ENCODE data around the gene BDKRB1. TPM values are rescaled to one million over a fixed set of nuclear protein-coding genes. Genes with fewer than 3 reads are reported as not detected.

Gene BDKRB1
- total RNA-seq, 1 experiment from 2014 or later, result not detected

DNA sequence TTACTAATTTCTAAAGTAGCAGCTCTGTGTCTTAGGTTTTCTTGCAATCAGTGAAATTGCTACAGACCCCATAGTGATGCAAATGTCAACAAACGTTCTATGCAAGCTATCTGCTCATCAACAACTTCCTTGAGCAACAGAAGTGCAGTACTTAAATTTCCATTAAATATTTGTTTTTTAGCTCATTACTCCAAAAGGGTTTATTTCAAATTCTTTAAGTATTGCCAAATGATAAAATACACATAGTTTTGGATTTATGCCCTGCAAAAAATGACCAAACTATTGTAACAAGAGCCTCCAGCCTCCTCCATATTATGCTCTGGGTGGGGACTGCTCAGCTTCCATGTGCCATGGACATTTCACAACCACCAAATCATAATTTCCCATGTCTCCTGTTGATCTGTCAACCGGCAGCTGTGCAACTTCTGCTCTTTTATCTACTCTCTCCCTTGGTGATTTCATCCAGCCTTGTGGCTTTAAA, 4.4 kb downstream of the BDKRB1 start:
- ChIA-PET CTCF (no interaction called here), POLR2A (no interaction called here)
- no peak overlapping the region for H3K4me3 ChIP-seq (ENCODE audit: low read depth in 2 of 2, low read length in 2 of 2)
- no peak overlapping the region for H3K27ac ChIP-seq (ENCODE audit: low read length)
- BruUV-seq (replicated peaks), result no TSS peak
- no peak for ATAC-seq
- DNase-seq (ENCODE audit: low read depth, low spot score), result no peak
- H3K4me1 ChIP-seq (ENCODE audit: control insufficient read depth, insufficient read depth, low read length), result no peaks in the 10 kb centered on the region
- no peaks in the 10 kb centered on the region for H3K36me3 ChIP-seq (ENCODE audit: control insufficient read depth, insufficient read depth, low read length)
- H3K27me3 ChIP-seq (ENCODE audit: control insufficient read depth, insufficient read depth, low read length), result peaks cover 8% of the 10 kb centered on the region
- in situ Hi-C loops (cut with HindIII; ENCODE audit: low pct_unique_long_range_greater_than_20kb, low sequenced_read_pairs) (no loop called here), intact Hi-C loops (cut with micrococcal nuclease; ENCODE audit: unreplicated experiment) (no loop called here)
- TF ChIP-seq POLR2AphosphoS5 (IDR thresholded peaks at IDR 0.05; ENCODE audit: low read depth, low read length) (no peak), SIN3A (IDR thresholded peaks at IDR 0.05; ENCODE audit: borderline replicate concordance, insufficient read depth, low read depth, low read length) (no peak), TCF7L2 (IDR thresholded peaks at IDR 0.05; ENCODE audit: low read depth, low read length) (no peak)
- TF ChIP-seq, protein P1, sequence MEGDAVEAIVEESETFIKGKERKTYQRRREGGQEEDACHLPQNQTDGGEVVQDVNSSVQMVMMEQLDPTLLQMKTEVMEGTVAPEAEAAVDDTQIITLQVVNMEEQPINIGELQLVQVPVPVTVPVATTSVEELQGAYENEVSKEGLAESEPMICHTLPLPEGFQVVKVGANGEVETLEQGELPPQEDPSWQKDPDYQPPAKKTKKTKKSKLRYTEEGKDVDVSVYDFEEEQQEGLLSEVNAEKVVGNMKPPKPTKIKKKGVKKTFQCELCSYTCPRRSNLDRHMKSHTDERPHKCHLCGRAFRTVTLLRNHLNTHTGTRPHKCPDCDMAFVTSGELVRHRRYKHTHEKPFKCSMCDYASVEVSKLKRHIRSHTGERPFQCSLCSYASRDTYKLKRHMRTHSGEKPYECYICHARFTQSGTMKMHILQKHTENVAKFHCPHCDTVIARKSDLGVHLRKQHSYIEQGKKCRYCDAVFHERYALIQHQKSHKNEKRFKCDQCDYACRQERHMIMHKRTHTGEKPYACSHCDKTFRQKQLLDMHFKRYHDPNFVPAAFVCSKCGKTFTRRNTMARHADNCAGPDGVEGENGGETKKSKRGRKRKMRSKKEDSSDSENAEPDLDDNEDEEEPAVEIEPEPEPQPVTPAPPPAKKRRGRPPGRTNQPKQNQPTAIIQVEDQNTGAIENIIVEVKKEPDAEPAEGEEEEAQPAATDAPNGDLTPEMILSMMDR (IDR thresholded peaks at IDR 0.05), result no peak
- TF ChIP-seq, protein P2, sequence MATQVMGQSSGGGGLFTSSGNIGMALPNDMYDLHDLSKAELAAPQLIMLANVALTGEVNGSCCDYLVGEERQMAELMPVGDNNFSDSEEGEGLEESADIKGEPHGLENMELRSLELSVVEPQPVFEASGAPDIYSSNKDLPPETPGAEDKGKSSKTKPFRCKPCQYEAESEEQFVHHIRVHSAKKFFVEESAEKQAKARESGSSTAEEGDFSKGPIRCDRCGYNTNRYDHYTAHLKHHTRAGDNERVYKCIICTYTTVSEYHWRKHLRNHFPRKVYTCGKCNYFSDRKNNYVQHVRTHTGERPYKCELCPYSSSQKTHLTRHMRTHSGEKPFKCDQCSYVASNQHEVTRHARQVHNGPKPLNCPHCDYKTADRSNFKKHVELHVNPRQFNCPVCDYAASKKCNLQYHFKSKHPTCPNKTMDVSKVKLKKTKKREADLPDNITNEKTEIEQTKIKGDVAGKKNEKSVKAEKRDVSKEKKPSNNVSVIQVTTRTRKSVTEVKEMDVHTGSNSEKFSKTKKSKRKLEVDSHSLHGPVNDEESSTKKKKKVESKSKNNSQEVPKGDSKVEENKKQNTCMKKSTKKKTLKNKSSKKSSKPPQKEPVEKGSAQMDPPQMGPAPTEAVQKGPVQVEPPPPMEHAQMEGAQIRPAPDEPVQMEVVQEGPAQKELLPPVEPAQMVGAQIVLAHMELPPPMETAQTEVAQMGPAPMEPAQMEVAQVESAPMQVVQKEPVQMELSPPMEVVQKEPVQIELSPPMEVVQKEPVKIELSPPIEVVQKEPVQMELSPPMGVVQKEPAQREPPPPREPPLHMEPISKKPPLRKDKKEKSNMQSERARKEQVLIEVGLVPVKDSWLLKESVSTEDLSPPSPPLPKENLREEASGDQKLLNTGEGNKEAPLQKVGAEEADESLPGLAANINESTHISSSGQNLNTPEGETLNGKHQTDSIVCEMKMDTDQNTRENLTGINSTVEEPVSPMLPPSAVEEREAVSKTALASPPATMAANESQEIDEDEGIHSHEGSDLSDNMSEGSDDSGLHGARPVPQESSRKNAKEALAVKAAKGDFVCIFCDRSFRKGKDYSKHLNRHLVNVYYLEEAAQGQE (IDR thresholded peaks at IDR 0.05; ENCODE audit: insufficient read depth in 1 of 2, low read depth in 2 of 2, low read length in 1 of 2), result no peak
- H3K9me3 ChIP-seq (ENCODE audit: control insufficient read depth, insufficient read depth, low read depth, low read length), result peaks cover 4% of the 10 kb centered on the region; the same call in 1 of the 2 replicates

DNA sequence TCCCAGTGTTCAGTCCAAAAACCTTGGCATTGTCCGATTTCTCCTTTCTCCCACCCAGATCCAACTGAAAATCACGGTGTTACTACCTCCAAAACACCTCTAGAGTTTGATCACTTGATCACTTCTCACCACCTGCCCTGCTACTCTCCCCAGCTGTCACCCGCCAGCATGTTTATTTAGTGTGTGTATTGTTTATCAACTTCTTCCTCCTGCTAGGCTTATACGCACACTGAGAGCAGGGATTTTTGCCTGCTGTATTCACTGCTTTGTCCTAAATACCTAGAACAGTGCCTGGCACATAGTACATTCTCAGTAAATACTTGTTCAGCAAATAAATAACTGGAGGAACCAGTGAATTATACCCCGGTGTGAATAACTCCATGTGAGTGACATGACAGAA, 5.0 kb downstream of the BDKRB1 start:
- POLR2A ChIA-PET, result no interaction called here
- Histone ChIP-seq H3K4me1 (ENCODE audit: control insufficient read depth, insufficient read depth, low read length) (no peaks in the 10 kb centered on the region), H3K4me3 (ENCODE audit: low read depth in 2 of 2, low read length in 2 of 2) (no peak overlapping the region), H3K9me3 (ENCODE audit: control insufficient read depth, insufficient read depth, low read depth, low read length) (peaks cover 4% of the 10 kb centered on the region; the same call in 1 of the 2 replicates), H3K27me3 (ENCODE audit: control insufficient read depth, insufficient read depth, low read length) (peaks cover 8% of the 10 kb centered on the region), H3K27ac (ENCODE audit: low read length) (no peak overlapping the region), H3K36me3 (ENCODE audit: control insufficient read depth, insufficient read depth, low read length) (no peaks in the 10 kb centered on the region)
- no peak for TF ChIP-seq TCF7L2 (IDR thresholded peaks at IDR 0.05; ENCODE audit: low read depth, low read length)
- TF ChIP-seq SIN3A (IDR thresholded peaks at IDR 0.05; ENCODE audit: borderline replicate concordance, insufficient read depth, low read depth, low read length), result no peak
- TF ChIP-seq, protein P1 (IDR thresholded peaks at IDR 0.05), result no peak
- TF ChIP-seq, protein P2 (IDR thresholded peaks at IDR 0.05; ENCODE audit: insufficient read depth in 1 of 2, low read depth in 2 of 2, low read length in 1 of 2), result no peak
- no peak for TF ChIP-seq POLR2AphosphoS5 (IDR thresholded peaks at IDR 0.05; ENCODE audit: low read depth, low read length)
- CTCF ChIA-PET, result no interaction called here
- intact Hi-C loops (cut with micrococcal nuclease; ENCODE audit: unreplicated experiment) (no loop called here), in situ Hi-C loops (cut with HindIII; ENCODE audit: low pct_unique_long_range_greater_than_20kb, low sequenced_read_pairs) (no loop called here)
- BruUV-seq (replicated peaks), result no TSS peak
- DNase-seq (ENCODE audit: low read depth, low spot score) (no peak), ATAC-seq (no peak)
